Hair follicle dermal papilla cell (primary cell): Measurements from ENCODE around the gene CDKN2B. TPM values are rescaled to one million over a fixed set of nuclear protein-coding genes. Genes with fewer than 3 reads are reported as not detected.

ENCODE experiments used
- small RNA-seq: library from RNA; depleted of rRNA; stranded (forward); fragments of <200 nt; gene quantifications from one replicate; pipeline ENCODE3, GENCODE V24; 2012
- total RNA-seq: library from RNA; depleted of rRNA; stranded (reverse); fragments of >200 nt; gene quantifications from 2 replicates; pipeline ENCODE4 v1.2.3, GENCODE V29; 2012

Gene CDKN2B
- 17.9 and 22.1 TPM in 2 replicates for total RNA-seq

GRCh38 chr9:22008717-22009505, at the start of gene CDKN2B:
CDKN2B (minus strand) TSS chr9:22009305; CDS start chr9:22008953, 352 bp downstream.

GRCh38 chr9:21994556-21995005, 14.5 kb downstream of the CDKN2B start, which contains the start of gene CDKN2B-AS1:
CDKN2B-AS1 (plus strand) TSS chr9:21994791.

GRCh38 chr9:21993893-21994555, 15.1 kb downstream of the CDKN2B start, which contains the start of gene CDKN2A:
CDKN2A (minus strand) TSS chr9:21994392.

Small RNA genes within 50 kb of the gene (small RNA-seq; reads per million reads assigned to genes)
- gene RF02045, result not detected

Other genes with a start within 250 kb of the CDKN2B start
- gene MTAP, start 206.7 kb downstream of the CDKN2B start, total RNA-seq, result 24.7 and 34.4 TPM in 2 replicates
- gene CDKN2A, start 14.9 kb downstream of the CDKN2B start, total RNA-seq, result 12.3 and 17.2 TPM in 2 replicates
- gene CDKN2B-AS1, start 14.5 kb downstream of the CDKN2B start, total RNA-seq, result 8.4 and 10.1 TPM in 2 replicates